22Rv1 (cell line): Measurements from ENCODE around the gene DSCAML1.

ENCODE experiments used
- H3K27ac ChIP-seq: fragments of 450-650 bp; 2 replicates; pipeline ENCODE4 v1.5.1; 2017
- CTCF ChIP-seq: fragments of 450-650 bp; IDR thresholded peaks from 2 replicates; pipeline ENCODE4 v1.5.1; 2017; ENCODE audit warnings: mild to moderate bottlenecking
- ZFX ChIP-seq: fragments of 450-650 bp; IDR thresholded peaks from 2 replicates; pipeline ENCODE4 v1.6.1; 2017; ENCODE audit warnings: antibody characterized with exemption, borderline replicate concordance

The DSCAML1 gene

DNA sequence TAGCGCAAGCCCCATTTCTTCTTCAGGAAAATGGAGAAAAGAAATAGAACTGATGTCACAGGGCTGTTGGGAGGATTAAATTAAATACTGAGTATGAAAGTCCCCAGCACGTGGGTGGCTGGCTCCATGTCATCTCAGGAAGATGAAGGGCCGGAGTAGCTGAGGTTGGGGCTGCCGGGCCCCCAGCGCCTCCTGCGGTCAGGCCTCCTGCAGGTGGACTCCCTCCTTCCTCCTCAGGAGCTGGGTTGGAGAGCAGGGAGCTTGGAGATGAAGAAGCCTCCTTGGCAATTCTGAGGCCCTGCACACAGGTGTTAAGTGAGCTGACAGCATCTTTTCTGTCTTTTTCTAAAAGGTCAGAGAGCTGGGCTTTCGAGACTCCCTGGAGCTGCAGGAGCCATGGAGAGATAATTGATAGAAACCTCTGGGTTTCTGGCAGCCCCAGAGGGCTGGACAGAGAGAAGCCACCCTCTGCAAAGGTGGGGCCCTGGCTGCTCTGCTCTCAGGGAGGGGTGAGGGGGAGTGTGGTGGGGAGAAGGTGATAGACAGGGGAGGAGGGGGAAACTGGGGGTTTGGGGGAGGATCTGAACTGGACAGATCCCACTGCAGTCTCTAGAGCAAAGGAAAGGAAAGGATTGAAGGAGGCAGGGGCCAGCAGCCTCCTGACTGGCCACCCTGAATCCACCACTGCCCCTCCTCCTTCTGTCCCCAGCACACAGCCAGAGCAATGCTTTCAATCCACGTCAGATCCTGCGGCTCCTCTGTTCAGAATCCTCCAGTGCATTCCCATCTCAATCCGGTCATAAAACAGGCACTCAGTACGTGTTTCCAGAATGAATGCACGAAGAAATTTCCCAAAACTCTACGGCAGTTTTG is 258.5 kb downstream of the DSCAML1 start:
- TF ChIP-seq ZFX (no peak), CTCF (no peak)
- H3K27ac ChIP-seq = no peak overlapping the region

DNA sequence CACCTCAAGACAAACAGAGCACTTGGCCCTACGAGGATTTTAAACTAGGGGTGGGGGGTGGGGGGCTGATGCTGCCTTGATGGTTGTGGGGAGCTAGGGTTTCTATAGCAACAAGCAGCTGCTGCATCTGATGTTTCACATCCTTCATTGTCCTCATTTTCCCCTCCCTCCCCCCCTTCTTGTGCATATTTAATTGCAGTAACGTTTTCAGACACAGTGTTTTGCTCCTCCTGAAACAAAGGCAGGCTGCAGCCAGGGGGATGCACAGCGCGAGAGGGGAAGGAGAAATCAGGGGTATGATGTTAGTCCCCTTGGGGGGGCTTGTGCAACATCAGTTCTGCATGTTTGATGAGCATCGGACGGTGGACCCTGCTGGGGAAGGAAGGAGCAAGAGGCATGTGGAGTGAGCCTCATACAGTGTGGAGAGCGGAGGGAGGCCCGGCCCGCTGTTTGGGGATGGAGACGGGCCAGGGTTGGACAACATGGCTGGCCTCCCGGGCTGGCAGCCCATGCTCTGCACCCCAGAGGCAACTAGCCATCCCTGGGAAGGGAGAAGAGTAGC is 261.1 kb downstream of the DSCAML1 start:
- no peak for TF ChIP-seq CTCF
- TF ChIP-seq ZFX = no peak
- H3K27ac ChIP-seq = no peak overlapping the region

DNA sequence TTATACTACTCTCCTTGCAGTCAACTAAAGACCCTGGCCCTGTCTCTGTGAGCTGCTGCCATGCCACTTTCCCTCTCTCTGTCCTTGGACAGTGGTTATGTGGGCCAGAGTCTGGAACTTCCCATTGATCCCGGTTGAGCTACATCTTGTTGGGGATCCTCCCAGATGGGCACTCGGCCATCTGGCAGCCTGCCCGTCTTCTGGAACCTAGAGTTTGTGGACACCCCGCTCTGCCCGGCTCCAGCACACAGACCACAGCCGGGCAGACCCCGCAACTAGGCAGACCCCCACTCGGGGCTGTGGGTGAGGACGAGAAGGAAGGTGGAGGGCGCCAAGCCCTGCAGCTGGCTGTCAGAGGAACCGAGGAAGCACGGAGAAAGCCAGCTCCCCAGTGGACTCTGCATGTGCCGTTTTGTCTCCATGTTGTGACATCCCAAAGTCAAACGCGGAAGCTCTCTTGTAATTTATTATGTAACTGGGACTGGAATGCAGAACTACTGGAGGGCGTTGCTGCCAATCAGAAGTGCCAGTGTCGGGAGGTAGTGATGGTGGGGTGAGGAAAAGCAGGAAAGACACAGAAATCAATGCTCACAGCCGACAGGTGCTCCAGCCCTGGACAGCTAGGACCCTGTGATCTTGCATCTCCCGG is 261.7 kb downstream of the DSCAML1 start:
- H3K27ac ChIP-seq = no peak overlapping the region
- no peak for TF ChIP-seq CTCF

- H3K27ac ChIP-seq = no peak overlapping the region
- TF ChIP-seq ZFX (no peak), CTCF (no peak)
Measured at GRCh38 chr11:117532568-117532967, 264.4 kb downstream of the DSCAML1 start.

DNA sequence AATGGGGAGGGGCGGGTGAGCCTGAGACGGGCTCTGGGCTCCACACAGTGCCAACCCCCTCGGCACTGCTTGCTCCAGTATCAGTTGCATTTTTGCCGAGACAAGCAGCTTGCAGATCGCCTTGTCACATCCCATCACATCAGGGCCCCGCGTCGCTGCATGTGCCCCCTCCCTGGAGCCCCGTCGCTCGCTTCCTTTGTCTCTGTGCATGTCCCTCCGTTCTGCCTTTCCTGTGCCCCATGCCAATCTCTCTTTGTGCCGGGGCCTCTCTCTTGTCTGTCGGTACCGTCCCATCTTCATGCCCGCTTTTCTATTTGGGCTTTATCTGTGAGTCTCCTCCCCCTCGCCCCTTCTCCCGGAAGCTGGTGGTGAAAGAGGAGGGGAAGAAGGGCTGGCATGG is 267.2 kb downstream of the DSCAML1 start:
- TF ChIP-seq ZFX = no peak
- TF ChIP-seq CTCF = no peak
- no peak overlapping the region for H3K27ac ChIP-seq

- TF ChIP-seq CTCF (no peak), ZFX (no peak)
- no peak overlapping the region for H3K27ac ChIP-seq
Measured at GRCh38 chr11:117528097-117528721, 268.8 kb downstream of the DSCAML1 start.
